ENCODE measurements around the gene KCNN2.

- TF ChIP-seq CTCF (IDR thresholded peaks at IDR 0.05 in 4 of 5, conservative IDR thresholded peaks at IDR 0.05 in 1 of 5): no peak
- no peak for TF ChIP-seq POLR2A (IDR thresholded peaks at IDR 0.05)
Measured at GRCh38 chr5:114447084-114447773, 85.4 kb downstream of the KCNN2 start.
